GM19099 (cell line): ENCODE data around the gene SLC37A1.

Experiments used
- POLR2A ChIP-seq: IDR thresholded peaks from 3 replicates; pipeline ENCODE4 v1.6.1; 2011; ENCODE audit warnings: low read depth; ENCODE audit not compliant: insufficient read length; ENCODE audit errors: extremely low read depth

SLC37A1 gene

DNA sequence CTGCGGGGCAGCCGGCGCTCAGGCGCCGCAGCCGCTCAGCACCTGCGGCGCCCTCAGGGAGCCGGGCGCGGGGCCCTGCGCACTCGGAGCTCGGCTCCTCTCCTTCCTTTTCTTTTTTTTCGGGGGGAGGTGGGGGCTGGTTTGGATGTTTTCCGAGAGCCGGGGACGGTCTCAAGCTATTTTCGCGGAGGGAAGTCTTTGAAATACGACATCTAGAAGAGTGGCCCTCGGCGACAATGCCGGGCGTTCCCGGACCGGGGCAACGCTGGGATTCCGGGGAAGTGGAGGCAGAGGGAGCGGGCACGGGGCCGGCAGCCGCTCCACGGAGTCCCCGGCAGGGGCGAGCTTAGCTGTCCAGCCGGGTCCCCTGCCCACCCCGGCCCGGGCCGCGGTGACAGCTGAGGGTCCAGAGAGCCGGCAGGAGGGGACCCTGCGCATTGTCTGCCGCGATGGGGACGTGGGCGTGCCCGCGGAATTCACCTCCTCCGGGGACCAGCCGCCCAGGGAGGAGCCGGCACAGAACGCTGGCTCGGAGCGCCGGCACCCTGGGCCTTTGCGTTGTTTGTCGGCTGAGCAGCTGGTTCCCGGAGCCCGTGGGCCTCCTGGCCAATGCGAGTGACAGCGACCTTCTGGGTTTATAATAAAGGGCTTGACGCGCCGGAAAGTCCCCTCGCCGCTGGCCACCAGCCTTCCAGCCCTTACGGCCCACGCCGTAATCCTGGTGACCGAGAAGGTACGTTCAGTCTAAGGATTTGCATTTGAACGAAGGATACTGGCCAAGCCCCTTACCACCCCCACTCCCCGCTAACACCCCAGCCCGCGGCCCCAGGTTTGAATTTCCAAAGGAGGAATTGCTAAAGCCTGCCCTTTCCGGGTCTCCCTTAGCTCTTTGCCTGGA is 582 bp downstream of the SLC37A1 start:
- TF ChIP-seq POLR2A: peak; percentile 80

GRCh38 chr21:42514883-42515228 is 1.2 kb downstream of the SLC37A1 start:
- TF ChIP-seq POLR2A: no peak

DNA sequence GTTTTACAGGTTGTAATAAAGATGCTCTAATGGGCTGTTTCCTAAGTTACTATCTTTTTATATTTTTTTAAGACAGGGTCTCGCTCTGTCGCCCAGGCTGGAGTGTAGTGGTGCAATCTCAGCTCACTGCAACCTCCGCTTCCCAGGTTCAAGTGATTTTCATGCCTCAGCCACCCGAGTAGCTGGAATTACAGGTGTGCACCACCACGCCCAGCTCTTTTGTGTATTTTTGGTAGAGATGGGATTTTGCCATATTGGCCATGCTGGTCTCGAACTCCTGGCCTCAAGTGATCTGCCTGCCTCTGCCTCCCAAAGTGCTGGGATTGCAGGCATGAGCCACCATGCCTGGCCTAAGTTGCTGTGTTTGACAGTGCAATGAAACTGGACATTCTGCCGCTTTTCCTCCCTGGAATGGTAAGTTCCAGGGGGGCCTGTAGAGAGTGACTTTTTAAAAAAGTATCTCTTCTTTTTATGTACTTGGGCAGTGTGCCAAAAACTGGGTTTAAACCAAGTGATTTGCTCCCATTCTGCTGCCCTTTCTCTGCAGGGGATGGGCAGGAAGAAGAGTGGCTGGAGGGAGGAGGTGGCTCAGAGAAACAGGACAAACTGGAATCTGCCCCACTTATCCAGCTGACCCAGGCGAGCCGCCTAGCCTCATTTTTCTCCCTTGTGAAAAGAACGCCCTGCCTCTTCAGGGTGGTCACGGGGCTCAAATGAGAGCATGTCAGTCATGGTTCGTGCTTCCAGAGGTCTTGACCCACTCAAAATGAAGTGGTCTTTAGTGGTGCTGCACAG is 2.3 kb downstream of the SLC37A1 start:
- TF ChIP-seq POLR2A: no peak

DNA sequence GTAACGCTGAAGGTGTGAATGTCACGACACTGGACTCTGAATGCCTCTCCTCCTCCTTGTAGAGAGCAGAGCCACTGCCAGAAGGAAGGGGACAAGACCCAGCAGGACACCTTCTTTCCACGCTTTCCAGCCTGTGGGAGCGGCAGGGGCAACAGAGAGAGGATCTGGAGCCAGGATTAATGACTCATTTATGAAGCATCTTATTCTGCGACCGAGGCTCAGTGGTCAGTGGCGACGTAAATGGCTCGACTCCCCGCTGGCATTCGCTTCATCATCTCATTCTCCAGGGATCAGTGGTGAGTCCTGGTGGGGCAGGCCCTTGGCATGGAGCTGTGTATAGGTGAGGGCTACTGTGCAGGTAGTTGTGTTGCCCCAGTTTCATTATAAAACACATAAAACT is 4.6 kb downstream of the SLC37A1 start:
- TF ChIP-seq POLR2A: no peak

DNA sequence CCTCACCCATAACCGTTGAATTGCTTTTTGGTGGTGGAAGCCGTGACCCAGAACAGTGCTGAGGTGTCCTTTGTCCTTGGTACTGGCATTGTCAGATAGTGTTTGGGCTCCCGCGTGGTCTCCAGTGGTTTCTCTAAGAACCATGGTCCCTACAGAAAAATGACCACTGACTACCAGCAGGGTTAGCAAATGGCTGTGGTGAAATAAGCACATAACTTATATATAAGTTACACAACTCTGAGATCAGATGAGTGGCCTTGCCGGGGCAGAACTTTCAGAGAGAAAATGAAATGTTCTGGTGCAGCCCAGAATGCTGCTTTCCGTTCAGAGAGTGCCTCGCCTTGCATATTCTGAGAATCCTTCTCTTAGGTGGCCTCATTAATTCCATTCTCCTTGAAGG is 5.0 kb downstream of the SLC37A1 start:
- no peak for TF ChIP-seq POLR2A

- no peak for TF ChIP-seq POLR2A
Observed at GRCh38 chr21:42520628-42521253, 7.1 kb downstream of the SLC37A1 start.

DNA sequence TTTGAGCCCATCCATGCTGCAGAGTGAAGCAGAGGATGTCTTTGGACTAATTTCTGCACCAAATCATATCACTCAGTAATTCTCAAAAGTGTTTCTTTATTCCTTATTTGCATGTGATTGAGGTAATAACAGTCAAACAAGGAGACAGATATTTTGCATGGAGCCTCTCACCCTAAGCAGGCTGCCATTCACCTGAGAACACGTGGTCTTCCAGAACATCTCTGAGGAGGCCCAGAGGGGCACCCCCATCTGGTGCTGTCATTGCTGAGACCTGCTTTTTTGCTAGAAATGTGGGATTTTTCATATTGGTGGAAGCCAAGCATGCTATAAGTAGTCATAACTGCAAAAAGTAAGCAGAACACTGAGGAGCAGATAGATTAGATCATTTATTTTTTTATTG is 7.7 kb downstream of the SLC37A1 start:
- no peak for TF ChIP-seq POLR2A

- no peak for TF ChIP-seq POLR2A
Observed at GRCh38 chr21:42521805-42522204, 8.2 kb downstream of the SLC37A1 start.

DNA sequence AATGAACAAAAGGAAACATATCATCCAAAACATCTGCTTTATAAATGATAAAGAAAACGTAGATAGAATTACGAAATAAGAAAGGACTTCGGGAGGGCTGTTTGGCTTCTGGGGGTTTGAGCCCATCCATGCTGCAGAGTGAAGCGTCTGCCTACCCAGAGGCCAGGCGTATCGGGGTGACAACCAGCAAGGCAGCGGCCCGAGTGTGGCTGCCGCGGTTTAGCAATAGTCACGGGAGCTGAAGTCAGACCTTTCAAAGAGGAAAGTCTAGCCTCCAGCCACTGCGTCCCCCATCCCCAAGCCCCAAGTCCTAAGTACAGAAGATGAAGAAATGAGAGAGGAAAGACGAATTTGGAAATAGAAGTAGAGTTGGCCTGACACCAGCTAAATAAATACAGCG is 8.6 kb downstream of the SLC37A1 start:
- TF ChIP-seq POLR2A: no peak

DNA sequence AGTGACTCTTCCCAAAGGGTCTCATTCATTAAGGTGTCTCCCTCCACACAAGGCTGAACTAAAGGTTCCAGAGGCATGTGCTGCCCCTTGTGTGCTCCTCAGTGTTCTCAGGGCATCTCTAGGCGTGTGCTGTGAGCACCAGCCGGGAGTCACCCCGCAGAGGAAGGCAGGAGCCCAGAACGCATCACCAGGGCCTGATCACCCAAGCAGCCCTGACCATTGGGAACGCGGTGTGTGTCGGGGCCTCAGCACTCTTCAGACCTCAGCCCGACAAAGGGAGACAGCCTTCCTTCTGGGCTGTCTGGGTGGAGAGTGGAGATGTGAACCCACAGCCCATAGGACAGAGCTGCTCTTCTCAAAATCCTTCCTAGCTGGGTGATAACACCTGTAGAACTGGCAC is 9.1 kb downstream of the SLC37A1 start:
- no peak for TF ChIP-seq POLR2A

DNA sequence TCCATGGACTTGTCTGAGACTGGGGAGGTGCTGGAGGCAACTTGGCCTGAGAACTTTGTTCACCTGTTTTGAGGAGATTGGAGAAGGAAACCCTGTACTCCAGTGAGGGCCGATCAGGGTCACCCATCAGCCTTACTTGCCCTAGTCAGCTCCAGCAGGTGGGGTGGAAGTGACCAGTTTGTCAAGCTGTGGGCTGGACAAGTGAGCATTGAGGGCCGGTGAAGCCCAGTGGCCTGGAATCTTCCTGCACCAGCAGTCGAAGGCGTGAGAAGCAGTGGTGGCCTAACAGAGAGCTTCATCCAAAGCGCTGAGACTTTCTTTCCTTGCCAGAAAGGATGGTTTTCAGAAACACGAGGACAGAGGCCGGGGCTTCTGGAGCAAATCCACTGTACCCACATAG is 9.6 kb downstream of the SLC37A1 start:
- TF ChIP-seq POLR2A: no peak

DNA sequence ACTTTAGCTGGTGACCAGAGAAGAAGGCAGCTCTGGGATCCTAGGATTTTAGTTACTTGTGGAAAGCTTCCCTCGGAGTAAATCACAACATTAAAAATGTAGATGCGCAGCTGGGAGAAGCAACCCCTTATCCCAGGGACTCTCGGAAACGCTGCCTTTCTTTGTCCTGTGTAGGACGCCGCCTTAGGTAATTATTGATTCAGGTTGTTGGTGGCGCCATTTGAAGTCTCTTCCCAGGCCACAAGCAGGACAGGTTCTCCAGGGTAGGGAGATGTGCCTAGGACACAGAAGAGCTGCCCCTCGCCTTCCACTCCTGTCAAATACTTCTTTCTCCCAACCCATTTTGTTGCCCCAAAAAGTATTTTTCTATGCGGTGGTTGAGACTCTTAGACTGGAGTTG is 10.3 kb downstream of the SLC37A1 start:
- no peak for TF ChIP-seq POLR2A

DNA sequence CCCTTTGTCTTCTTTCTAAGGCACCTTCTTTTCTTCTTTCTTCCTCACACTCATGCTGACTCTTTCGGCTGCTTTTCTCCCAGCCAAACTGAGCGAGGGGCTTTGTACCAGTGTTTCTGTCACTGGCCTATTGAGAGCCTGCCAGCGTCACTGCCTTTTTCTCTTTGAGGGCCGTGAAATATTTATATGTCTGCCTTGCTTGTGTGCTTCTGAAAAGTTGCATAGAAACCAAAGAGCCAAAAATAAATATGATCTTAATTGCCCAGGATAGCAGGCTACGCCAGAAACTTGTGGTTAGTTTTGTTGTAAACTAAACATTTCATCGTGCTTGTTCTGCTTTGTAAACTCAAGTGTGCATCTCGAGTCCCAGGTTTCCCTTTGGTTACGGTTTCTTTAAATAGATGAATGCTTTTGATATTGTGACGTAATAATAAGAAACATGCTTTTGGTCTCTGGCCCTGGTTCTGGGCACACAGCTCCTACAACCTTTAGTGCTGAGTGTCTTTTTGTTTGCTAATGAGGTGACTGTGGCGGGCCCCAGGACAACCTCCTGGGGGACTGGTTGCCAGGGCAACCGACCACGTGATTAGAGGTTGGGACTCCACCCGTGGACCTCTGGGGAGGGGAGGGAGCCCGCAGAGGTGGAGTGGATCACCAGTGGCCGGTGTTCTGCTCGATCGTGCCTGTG is 10.8 kb downstream of the SLC37A1 start:
- TF ChIP-seq POLR2A: no peak

- TF ChIP-seq POLR2A: no peak
Observed at GRCh38 chr21:42525029-42525581, 11.5 kb downstream of the SLC37A1 start.
